CD4-positive, alpha-beta T cell treated with Interleukin-10 for 1 hour (primary cell): Measurements from ENCODE around the gene KDELR3.
"Not testable (repeated sequence)": the region's sequence is repeated elsewhere in the genome, so short reads cannot be mapped to it uniquely, and the experiment has no call there.

Source experiments
- DNase-seq: peaks from one replicate; pipeline ENCODE4 v3.0.0-alpha.2; 2020

KDELR3 gene

DNA sequence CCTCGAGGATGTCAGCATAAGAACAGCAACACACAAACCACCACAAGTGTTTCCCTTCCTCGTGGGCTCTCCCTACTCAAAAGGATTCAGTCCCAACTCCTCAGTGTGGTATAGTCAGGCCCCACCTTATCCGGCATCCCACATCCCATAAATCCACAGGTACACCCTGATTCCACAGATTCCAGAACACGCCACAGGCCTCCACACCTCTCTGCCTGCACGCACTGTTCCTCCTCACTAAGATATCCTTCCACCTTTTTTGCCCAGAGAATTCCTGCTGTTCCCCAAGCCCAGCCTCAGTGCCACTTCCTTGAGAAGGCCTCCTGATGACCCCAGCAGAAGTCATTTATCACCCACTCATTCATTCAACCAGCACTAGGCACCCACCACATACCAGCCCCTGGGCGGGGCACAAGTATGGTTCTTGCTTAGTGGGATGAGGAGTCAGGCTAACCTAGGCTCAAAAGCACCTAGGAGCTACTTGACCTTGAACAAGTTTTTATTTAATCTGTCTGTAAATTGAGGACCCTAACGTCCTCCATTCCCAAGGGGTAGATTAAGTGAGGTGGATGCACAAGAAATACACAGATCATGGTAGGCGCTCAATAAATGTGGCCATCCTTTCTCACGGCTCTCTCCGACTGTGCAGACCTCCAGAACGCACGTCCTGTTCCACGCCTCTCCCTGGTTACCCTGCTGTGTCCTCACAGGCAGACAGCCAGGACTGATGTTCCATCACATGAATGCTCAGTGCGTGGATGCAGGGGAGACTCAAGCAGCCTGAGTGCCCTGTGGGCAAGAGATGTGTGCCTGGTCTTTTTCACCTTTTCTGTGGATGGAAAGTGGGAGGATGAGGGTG, 10.8 kb upstream of the KDELR3 start:
- no peak for DNase-seq

DNA sequence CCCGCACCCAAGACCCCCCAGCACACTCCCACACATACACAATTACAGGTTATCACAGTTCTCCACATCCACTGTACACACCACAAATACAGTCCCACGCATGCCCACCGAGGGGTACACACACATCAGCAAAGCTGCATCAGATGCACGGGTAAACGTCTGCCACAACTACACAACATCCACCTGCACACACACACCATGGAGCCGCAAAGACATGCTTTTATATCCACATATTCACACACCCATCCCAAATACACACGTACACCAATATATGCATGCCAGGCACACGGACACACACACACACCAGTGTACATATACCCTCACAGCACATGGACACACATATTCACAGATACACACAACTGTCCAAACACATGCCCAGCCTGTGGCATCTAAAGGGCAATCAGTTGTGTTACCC, 7.5 kb upstream of the KDELR3 start:
- no peak for DNase-seq

DNA sequence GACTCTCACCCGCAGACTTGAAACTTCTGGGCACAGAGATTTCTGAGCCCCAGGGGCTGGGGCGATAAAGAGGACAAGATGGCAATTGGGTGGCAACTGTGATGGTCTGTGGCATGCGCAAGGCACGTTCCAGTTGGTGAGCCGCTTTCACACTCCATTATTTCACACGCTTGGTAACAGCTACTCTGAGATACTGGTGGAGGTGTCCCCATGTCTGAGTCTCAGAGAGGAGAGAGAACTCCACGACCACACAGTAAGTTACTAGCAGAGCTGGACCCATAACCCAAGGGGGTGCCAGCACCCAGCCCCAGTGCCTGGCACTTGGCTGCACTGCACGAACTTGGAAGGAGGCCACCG, 6.9 kb upstream of the KDELR3 start:
- no peak for DNase-seq

- DNase-seq: peak; percentile 52
These were observed 6.3 kb upstream of the KDELR3 start for GRCh38 chr22:38461414-38462081.

GRCh38 chr22:38462960-38463784, 4.7 kb upstream of the KDELR3 start:
- DNase-seq: no peak

DNA sequence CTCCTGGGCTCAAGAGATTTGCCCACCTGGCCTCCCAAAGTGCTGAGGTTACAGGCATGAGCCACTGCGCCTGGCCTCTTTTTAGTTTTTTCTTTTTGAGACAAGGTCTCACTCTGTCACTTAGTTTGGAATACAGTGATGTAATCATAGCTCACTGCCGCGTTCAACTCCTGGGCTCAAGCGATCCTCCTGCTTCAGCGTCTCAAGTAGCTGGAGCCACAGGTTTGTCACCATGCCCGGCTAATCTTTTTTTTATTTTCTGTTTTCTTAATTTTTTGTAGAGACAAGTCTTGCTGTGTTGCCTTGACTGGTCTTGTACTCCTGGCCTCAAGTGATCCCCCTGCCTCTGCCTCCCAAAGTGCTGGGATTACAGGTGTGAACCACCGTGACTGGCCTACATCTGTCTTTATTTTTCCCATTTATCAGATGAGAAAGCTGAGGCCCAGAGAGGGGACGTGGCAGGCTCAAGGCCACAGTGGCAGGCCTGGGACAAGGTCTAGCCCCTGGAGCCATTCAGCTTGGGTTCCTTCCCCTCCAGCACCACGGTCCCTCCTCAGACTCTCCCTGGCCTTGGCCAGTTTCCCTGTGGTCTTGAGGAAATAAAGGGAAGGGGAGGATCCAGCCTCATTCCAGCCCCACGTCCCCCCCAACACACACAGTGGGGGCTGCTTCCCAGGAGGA, 2.8 kb upstream of the KDELR3 start:
- DNase-seq: no peak

GRCh38 chr22:38465673-38466490, 2.0 kb upstream of the KDELR3 start:
- DNase-seq: no peak

GRCh38 chr22:38467438-38467903, 425 bp upstream of the KDELR3 start:
- no peak for DNase-seq

DNA sequence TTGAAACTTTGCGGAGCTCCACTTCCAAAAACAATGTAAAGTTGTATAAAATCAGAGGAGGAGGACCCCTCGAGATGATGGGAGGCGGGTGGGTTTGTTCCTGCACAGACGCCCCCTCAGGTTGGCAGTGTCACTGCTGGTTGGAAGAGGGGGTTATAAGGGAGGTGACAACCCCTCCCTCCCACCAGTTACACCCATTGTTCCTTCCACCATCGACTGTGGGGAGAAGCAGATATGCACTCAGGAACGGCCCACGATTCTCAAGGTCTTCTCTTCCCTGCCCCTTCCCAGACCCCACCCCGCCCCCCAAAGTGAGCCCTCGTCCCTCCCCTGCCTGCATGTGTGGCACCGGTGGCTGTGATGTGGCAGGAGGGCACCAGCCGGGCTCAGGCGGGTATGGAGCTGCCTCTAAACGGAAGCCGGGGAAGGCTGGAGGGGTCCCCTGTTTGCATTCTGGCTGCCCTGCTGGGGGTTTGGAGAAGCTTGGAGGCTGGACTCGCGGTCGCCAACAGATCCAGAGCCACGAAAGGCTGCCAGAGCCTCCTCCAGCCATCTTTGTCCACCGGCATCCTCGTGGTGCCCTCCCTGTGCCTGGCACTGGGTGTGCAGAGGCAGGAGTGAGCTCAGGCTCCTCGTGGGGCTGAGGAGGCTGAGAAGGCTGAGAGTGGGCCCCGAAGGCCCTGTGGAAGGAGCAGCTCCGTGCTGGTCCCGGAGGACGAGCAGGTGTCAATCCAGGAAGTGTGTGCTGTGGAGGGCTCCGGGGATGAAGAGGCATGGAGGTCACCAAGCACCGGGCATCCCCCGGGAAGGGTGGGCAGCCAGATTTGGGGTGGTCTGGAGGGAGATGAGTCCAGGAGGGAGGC, 778 bp downstream of the KDELR3 start:
- no peak for DNase-seq

DNA sequence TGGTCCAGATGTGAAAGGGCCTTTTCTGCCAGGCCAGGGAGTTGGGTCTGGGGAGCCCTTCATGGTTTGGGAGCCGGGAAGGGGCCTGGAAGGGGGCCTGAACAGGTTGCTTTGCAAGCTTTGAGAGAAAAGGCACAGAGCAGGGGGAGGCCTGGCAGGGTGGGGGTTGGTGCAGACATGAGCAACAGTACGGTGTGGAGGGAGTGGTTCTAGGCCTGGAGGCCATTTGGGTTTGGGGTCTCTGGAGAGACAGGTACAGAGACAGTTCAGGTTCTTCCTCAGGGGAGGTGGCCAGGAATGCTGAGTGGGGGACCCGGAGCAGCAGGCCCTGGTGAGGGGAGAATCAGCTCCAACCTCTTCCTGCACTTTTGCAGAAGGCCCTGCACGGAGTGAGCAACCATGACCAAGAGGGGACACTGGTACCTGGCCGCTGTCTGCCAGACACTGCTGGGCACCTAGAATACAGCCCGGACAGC, 1.4 kb downstream of the KDELR3 start:
- DNase-seq: no peak

- not testable (repeated sequence) for DNase-seq
These were observed 2.3 kb downstream of the KDELR3 start for GRCh38 chr22:38470179-38470578.

DNA sequence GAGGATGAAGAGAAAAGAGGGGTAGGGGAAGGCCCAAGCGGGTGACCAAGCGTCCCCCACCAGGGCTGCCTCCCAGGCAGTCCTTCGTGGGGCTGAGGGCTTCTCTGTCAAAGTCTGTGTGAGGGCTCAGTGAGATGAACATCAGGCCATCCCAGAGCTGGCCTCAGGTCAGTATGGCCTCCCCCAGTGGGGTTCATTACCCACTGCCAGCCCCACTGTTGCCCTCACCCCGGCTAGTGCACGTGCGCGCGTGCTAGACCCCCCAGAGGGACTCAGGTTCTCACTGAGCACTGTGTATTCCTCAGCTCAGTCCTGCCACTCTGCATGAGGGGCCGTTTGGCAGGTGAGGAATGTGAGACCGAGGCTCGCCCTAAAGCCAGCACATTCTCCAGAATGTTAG, 3.3 kb downstream of the KDELR3 start:
- no peak for DNase-seq

DNA sequence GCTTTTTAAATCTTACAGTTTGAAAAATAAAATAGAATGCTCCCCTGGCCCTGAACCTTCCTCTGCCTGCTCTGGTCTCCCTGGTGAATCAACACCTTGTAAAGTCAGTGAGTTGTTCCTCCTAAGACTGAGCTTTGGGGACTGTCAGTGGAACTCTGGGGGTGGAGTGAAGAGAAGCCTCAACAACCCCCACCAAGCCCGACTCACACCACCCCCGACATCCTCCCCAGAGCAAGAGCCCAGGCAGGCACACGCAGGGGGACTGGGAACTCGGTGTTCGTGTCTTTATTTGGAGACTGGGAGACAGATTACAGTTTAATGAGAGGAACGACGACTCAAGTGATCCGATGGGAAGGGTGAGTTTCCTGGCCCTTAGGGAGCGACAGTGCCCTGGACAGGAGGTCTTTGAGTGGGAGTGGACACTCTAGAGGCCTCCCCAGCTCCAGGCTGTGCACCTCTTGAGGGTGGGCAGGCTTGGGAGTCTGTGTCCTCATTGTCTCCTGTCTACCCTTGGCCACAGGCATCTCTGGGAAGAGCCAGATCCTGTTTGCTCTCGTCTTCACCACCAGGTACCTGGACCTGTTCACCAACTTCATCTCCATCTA, 6.2 kb downstream of the KDELR3 start:
- no peak for DNase-seq

DNA sequence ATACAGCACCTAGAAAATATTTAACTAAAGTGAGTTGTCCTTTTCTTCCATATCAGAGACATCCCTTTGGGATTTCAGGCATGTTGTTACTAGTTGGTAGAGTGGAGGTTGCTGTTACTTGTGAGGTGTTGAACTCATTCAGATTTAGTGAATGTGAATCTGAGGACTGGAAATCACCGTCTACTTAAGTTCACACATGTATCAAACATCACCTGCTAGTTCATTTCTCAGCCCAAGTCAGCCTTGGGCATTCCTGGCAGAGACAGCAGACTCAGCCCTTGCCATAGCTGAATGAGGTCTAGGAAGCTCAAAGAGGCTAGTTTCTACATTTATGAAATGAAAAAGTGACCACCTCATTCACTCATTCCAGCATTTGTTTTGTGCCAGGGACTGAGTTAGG, 9.7 kb downstream of the KDELR3 start:
- DNase-seq: no peak

GRCh38 chr22:38479096-38479837, 11.4 kb downstream of the KDELR3 start:
- DNase-seq: no peak

DNA sequence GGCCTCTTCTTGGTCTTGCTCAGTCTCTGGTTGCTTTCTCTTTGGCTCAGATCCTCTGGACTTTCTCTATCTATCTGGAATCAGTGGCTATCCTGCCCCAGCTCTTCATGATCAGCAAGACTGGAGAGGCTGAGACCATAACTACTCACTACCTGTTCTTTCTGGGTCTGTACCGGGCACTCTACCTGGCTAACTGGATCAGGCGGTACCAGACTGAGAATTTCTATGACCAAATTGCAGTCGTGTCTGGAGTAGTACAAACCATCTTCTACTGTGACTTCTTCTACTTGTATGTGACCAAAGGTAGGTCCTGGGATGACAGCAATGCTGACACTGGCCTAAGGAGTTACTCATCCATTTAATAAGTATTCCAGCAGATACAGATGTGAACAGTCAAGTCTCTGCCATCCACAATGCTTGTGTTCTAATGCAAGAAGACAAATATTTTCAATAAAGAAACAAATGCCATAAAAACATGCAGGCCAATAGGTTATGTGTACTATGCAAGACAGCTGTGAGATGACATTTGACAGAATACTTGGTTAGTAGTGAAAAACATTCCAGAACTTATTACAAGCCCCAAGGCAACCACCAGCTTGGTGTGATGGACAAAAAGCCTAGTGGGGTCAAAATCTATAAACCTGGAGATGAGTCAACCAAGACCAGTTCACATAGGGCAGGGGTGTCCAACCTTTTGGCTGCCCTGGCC, 13.4 kb downstream of the KDELR3 start:
- no peak for DNase-seq

DNA sequence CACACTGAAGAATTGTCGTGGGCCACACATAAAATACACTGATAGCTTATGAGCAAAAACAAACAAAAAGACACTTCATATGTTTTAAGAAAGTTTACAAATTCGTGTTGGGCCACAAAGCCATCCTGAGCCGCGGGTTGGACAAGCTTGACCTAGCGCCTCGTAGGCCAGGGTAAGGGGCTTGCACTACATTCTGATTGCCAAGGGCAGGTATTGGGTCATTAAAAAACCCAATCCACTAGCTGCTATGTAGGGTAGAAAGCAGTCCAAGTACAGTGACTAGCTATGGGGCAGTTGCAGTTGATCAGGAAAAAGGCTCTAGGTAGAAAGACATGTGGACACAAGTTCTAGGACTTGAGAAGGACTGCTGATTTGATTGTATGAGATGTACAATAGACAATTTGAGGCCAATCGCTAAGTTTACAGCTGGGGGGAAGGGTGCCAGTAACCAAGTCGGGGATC, 14.0 kb downstream of the KDELR3 start:
- no peak for DNase-seq

GRCh38 chr22:38482662-38483308, 14.9 kb downstream of the KDELR3 start:
- DNase-seq: no peak
